COR-L47 (cell line): ENCODE results near the gene SLC2A5.
"Not testable (repeated sequence)": the region's sequence is repeated elsewhere in the genome, so short reads cannot be mapped to it uniquely, and the experiment has no call there.

Experiments
- DNase-seq: peaks from one replicate; lab custom pipeline; 2025; lab: John Stamatoyannopoulos, UW

The SLC2A5 gene

DNA sequence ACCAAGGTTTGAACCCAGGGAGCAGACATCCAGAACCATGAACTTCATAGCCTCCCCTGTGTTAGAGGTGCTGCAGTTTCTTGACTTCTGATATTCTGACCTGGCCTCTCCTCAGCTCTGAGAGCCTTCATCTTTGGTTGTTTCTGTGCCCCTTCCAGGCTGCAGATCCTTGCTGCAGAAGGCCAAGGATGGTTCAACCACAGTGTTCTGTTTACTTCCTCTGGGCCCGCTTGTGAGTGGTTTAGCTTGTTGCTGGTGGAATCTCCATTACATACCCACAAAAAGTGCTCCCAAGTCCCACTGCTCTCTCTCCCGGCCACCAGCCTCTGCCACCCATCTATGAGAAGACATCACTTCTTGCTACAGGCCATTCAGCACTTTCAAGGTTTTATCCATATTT, 34.2 kb downstream of the SLC2A5 start:
- no peak for DNase-seq

- no peak for DNase-seq
These were observed 36.1 kb downstream of the SLC2A5 start for GRCh38 chr1:9033363-9033762.

DNA sequence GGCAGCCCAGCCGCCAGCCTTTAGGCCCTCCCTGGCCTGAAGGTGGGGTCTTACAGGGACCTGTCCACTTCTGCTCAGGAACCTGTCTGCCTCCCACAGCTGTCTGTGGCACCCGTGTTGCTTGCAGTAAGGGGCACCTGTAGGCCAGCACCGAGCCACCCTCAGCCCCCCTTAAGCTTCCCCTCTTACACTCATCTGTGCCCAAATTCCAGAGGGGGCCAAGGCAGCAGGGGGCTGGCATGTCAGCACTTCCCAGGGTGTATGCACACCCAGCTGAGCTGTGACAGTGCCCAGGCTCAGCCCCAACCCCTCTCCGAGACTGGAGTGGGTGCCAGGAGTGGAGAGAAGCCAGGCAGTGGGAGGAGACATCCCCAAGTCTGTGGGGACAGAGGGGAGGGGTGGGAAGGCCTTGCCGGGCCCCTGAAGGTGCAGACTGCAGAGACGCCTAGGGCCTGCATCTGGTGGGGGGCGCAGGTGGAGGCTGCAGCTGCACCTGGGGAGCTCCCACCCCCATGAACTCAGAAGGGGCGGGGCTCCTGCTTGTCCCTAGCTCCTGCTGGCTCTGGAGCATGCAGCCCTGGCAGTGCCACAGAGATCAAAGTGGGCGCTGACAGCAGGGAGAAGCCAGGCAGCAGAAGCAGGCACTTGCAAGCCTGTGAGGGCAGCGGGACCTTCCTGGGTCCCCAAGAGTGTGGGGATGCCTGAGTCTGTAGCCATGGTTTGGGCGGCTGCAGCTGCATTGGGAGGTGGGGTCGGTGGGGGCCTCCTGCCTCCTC, 37.8 kb downstream of the SLC2A5 start:
- DNase-seq = no peak

GRCh38 chr1:9031077-9031476, 38.4 kb downstream of the SLC2A5 start:
- DNase-seq = not testable (repeated sequence)

GRCh38 chr1:9028921-9029705, 40.3 kb downstream of the SLC2A5 start:
- no peak for DNase-seq

DNA sequence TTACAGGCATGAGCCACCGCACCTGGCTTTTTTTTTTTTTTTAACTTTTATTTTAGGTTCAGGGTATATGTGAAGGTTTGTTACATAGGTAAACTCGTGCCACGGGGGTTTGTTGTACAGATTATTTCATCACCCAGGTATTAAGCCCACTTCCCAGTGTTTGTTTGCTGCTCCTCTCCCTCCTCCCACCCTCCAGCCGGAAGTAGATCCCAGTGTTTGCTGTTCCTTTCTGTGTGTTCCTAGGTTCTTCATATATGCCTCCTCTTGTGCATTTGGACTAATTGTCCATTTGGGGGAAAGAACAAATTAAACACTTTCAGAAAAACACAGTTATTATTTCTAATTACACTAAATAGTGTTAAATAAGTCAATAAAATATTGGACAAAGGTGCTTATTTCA, 42.1 kb downstream of the SLC2A5 start:
- no peak for DNase-seq

DNA sequence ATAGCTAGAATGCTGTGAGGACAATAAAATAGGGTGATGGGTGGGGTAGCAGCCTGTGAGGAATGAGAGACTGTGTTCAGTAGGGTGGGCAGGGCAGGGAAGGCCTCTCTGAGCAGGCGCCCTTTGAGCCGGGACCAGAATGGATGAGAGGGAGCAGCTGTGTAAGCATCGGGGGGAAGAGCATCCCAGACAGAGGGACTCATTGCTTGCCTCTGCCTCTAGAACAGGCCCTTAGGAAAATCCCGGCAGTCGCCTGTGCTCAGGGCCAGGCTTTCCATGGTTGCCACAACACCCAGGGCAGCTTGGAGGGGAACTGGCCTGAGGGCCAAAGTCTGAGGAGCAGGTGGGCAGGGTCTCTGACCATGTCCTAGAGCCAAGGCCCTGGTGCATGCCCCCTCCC, 44.0 kb downstream of the SLC2A5 start:
- DNase-seq = no peak

GRCh38 chr1:9024837-9025236, 44.6 kb downstream of the SLC2A5 start:
- DNase-seq = no peak

- DNase-seq = no peak
These were observed 46.7 kb downstream of the SLC2A5 start for GRCh38 chr1:9022773-9023172.

GRCh38 chr1:9022026-9022738, 47.3 kb downstream of the SLC2A5 start:
- not testable (repeated sequence) for DNase-seq

DNA sequence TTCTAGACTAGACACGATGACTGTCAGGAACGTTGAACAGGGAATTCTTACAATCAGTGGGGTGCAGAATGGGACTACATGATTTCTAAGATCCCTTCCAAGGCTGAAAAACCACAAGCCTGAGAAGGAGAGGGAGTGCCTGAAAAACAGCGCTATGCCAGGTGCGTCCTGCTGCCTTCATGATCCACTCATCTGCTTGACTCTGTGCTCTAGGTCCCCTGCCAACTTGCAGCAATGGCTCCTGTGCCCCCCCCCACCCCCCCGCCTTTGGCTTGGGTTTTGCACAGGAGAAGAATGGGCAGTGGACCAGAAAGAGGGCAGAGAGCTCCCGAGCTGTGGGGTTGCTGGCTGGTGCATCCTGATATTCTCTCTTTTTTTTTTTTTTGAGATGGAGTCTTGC, 49.1 kb downstream of the SLC2A5 start:
- no peak for DNase-seq

DNA sequence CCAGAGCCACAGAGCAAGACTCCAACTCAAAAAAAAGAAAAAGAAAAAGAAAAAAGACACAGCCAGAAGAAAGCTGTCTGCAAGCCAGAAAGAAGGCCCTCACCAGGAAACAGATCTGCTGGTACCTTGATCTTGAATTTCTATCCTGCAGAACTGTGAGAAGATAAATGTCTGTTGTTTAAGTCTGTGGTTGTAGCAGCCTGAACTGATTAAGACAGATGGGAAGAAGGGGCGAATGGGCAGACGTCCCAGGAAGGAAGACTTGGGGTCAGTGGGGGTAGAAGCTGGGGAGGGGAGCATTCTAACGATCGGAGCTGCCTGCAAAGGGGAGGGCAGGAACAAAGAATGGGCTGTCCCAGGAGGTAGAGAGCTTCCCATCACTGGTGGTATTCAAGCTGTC, 49.5 kb downstream of the SLC2A5 start:
- no peak for DNase-seq

GRCh38 chr1:9018333-9018732, 51.1 kb downstream of the SLC2A5 start:
- DNase-seq = no peak

DNA sequence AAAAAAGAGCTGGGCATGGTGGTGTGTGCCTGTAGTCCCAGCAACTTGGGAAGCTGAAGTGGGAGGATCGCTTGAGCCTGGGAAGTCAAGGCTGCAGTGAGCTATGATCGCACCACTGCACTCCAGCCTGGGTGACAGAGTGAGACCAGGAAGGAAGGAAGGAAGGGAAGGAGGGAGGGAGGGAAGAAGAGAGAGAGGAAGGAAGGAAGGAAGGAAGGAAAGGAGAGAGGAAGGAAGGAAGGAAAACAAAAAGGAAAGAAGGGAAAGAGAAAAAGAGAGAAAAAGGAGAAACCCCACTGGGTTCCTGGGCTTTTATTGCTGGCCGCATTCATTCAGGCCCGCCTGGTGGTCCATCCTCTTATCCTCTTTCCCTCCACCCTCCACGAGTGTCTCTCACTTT, 53.0 kb downstream of the SLC2A5 start:
- DNase-seq = no peak

GRCh38 chr1:9014475-9015375, 54.7 kb downstream of the SLC2A5 start:
- DNase-seq = no peak

DNA sequence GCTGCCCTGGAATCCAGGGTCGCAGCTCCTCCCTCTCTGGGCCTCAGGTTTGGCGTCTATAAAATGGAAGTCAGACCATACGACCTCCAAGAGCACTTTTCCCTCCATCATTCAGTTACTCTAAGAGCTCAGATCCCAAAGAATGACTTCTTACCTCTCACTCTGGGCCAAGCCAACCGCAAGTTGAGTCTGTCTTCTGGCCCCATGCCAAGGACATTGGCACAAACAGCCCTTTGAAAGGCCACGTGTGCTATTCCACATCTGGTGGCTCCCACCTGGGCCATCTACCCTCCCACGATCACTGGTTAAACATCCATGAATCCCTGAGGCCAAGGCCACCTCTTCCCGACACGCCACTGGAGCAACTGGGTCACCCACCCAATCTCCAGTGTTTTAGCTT, 55.6 kb downstream of the SLC2A5 start:
- DNase-seq = no peak

DNA sequence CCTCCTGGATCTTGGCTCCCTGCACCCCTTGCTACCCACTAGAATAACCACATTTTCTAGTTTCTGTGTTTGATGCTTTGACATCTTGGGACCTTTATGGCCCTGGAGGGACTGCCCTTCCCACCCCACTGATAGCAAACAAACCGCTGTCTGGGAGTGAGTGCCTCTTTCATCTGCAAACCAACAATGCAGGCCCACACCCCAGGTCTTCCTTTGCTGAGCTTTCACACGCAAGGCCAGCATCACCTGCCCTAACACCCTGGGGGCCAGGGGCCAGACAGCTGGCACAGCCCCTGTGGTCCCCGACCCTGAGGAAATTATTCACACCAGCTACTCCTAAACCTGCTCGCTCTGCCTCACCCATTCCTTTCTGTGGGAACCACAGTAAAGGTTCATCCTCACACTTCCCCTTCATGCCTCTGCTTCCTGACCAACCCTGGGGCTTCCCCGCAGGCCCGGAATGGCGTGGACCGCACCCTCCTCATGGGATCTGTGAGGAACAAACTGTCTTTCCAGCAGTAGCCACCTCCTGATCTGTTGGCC, 58.6 kb downstream of the SLC2A5 start:
- DNase-seq = no peak

DNA sequence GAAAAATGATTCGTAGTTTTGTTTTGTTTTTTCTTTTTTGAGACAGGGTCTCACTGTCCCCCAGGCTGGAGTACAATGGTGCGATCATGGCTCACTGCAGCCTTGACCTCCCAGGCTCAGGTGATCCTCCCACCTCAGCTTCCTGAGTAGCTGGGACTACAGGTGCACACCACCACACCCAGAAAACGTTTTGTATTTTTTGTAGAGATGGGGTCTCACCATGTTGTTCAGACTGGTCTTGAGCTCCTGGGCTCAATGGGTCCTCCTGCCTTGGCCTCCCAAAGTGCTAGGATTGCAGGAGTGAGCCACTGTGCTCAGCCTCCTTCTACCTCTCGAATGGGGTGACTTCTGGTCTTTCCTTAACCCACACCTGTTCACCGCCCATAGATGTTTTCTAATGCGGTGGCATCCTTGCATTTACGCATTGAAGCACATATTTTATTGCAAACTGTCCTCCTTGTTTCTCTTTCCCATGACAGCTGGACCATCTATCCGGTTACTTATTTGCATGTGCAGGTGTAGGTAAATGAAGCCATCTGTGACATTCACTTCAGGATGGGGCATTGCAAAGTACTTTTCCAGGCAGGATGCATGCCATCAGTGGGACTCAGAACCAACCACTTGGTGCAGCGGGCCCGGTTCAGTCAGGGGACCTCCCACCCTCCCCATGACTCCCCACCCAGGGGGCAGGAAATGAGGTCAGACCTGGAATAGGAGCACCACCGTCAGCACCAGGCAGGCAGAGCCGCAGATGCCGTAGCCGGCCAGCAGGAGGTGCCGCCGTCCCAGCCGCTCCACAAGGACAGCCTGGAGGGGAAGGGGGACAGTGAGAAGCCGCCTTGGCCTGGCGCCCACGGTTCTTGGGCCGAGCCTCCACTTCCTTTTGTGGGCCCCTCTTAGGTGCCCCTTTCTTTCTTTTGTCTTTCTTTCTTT, 59.7 kb downstream of the SLC2A5 start:
- DNase-seq = no peak

DNA sequence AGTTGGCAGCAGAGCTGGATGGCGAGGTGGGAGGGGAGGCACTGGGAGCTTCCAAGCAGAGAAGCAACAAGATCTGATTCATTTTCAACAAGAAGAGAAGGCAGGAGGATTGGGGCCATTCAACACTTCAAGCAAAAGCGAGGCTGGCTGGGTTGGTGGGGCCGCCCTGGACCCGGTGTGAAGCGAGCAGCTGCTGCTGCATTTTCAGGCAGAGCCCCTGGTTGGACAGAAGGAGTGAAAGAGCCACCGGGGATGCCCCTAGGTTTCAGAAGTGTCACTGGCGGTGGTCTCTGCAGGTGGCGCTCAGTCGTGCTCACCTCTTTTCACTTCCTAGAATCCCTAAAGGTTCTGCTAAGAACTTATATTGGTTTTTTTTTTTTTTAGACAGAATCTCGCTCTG, 61.2 kb downstream of the SLC2A5 start:
- no peak for DNase-seq

GRCh38 chr1:9006956-9007615, 62.3 kb downstream of the SLC2A5 start:
- DNase-seq = no peak
